Measurements from ENCODE around the gene THAP5. TPM values are rescaled to one million over a fixed set of nuclear protein-coding genes. Genes with fewer than 3 reads are reported as not detected.

The THAP5 gene
- total RNA-seq, 2 experiments from 2014 or later = 26.5 to 28.8 TPM

DNA sequence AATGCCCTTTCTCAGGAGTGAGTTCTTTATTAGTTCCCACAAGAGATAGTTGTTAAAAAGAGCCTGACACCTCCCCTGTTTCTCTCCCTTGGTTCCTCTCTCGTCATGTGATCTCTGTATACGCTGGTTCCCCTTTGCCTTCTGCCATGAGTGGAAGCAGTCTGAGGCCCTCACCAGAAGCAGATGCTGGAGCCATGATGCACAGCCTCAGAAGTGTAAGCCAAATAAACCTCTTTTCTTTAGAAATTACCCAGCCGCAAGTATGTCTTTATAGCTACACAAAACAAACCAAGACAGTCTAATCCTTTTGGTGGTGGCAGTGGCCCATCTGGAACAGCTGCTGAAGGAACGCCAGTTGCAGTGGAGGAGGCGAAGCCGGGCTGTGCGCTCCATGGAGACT lies 9.4 kb upstream of the THAP5 start:
- ATAC-seq = no peak
- Mint-ChIP-seq H3K4me3 (no peak overlapping the region), H3K27ac (no peak overlapping the region), H3K27me3 (no peaks in the 10 kb centered on the region), H3K9me3 (peaks cover 6% of the 10 kb centered on the region), H3K4me1 (ENCODE audit: low read depth) (peaks cover 17% of the 10 kb centered on the region), H3K36me3 (ENCODE audit: low read depth) (peaks cover 34% of the 10 kb centered on the region)
- TF ChIP-seq, protein P1, sequence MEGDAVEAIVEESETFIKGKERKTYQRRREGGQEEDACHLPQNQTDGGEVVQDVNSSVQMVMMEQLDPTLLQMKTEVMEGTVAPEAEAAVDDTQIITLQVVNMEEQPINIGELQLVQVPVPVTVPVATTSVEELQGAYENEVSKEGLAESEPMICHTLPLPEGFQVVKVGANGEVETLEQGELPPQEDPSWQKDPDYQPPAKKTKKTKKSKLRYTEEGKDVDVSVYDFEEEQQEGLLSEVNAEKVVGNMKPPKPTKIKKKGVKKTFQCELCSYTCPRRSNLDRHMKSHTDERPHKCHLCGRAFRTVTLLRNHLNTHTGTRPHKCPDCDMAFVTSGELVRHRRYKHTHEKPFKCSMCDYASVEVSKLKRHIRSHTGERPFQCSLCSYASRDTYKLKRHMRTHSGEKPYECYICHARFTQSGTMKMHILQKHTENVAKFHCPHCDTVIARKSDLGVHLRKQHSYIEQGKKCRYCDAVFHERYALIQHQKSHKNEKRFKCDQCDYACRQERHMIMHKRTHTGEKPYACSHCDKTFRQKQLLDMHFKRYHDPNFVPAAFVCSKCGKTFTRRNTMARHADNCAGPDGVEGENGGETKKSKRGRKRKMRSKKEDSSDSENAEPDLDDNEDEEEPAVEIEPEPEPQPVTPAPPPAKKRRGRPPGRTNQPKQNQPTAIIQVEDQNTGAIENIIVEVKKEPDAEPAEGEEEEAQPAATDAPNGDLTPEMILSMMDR (IDR thresholded peaks at IDR 0.05) = no peak
- intact Hi-C loops (cut with micrococcal nuclease) = no loop called here
- ChIA-PET CTCF (no interaction called here), POLR2A (no interaction called here)
- DNase-seq = no peak

DNA sequence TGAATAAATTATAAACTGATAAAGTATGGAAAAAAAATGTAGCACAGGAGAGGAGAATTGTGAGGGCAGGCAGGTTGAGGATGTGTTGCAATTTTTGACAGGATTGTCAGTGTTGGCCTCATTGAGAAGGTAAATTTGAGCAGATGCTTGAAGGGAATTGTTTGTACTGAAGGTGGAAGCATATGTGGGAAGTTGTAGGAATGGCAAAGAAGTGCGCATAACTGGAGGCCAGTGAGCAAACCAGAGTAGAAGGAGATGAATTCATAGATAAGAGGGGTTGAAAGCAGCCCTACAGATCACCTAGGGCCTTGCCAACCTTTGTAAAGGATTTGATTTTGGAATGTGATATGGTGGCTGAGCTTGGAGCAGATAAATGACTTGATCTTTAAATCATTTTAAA lies 6.6 kb upstream of the THAP5 start:
- Mint-ChIP-seq H3K4me1 (ENCODE audit: low read depth) (peaks cover 37% of the 10 kb centered on the region), H3K9me3 (peaks cover 6% of the 10 kb centered on the region), H3K27me3 (no peaks in the 10 kb centered on the region), H3K27ac (no peak overlapping the region), H3K36me3 (ENCODE audit: low read depth) (peaks cover 48% of the 10 kb centered on the region), H3K4me3 (no peak overlapping the region)
- CTCF ChIA-PET = no interaction called here
- intact Hi-C loops (cut with micrococcal nuclease) = no loop called here
- no peak for DNase-seq
- TF ChIP-seq, protein P1 (IDR thresholded peaks at IDR 0.05) = no peak
- no peak for ATAC-seq
- POLR2A ChIA-PET = no interaction called here

DNA sequence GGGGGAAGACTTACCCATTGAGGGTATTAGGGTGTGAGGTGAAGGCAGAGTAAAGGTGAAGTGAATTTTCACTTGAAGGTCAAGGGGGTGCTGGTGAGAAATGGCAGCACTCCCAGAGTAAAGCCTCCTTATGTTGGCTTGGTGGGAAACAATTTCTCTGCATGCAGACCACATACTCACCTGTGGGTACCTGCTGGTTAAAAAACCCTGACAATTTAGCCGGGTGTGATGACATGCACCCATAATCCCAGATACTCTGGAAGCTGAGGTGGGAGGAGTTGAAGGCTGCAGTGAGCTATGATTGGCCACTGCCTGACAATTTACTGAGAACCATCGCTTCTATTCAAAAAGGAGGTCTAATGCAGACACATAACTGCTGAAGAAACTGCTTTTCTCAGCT lies 5.7 kb upstream of the THAP5 start:
- Mint-ChIP-seq H3K36me3 (ENCODE audit: low read depth) (peaks cover 47% of the 10 kb centered on the region), H3K27me3 (no peaks in the 10 kb centered on the region), H3K4me1 (ENCODE audit: low read depth) (peaks cover 40% of the 10 kb centered on the region), H3K4me3 (no peak overlapping the region), H3K9me3 (peaks cover 6% of the 10 kb centered on the region), H3K27ac (no peak overlapping the region)
- intact Hi-C loops (cut with micrococcal nuclease) = no loop called here
- ATAC-seq = no peak
- ChIA-PET CTCF (no interaction called here), POLR2A (interaction anchor here (1.3 kb wide), 1 partner anchor 13 kb away, joined by 4 read pairs; no protein-coding TSS in a partner anchor)
- DNase-seq = no peak
- TF ChIP-seq, protein P1 (IDR thresholded peaks at IDR 0.05) = no peak

DNA sequence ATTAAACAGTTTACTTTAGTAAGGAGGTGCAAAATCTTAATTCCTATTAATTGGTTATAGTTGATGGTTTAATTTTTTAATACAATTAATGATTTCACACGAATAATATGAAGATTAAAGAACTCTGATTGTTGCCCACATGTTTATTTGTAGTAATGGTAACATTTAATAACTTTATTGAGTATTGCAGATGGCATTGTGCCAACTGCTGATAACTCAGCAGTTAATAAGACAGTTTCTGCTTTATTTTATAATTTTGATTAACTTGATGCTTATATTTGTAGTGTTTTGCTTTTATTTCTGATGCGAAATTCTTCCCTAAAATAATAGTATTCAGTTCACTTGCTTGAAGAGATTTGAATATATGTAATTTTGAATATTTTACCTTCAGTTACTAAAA lies 3.0 kb upstream of the THAP5 start:
- Mint-ChIP-seq H3K9me3 (no peaks in the 10 kb centered on the region), H3K36me3 (ENCODE audit: low read depth) (peaks cover 41% of the 10 kb centered on the region), H3K4me1 (ENCODE audit: low read depth) (peaks cover 44% of the 10 kb centered on the region), H3K27me3 (no peaks in the 10 kb centered on the region), H3K4me3 (no peak overlapping the region), H3K27ac (no peak overlapping the region)
- ATAC-seq (no peak), DNase-seq (no peak)
- CTCF ChIA-PET = no interaction called here
- intact Hi-C loops (cut with micrococcal nuclease) = no loop called here
- POLR2A ChIA-PET = interaction anchor here (1.3 kb wide), 1 partner anchor 12 kb away, joined by 4 read pairs; no protein-coding TSS in a partner anchor
- TF ChIP-seq, protein P1 (IDR thresholded peaks at IDR 0.05) = no peak

DNA sequence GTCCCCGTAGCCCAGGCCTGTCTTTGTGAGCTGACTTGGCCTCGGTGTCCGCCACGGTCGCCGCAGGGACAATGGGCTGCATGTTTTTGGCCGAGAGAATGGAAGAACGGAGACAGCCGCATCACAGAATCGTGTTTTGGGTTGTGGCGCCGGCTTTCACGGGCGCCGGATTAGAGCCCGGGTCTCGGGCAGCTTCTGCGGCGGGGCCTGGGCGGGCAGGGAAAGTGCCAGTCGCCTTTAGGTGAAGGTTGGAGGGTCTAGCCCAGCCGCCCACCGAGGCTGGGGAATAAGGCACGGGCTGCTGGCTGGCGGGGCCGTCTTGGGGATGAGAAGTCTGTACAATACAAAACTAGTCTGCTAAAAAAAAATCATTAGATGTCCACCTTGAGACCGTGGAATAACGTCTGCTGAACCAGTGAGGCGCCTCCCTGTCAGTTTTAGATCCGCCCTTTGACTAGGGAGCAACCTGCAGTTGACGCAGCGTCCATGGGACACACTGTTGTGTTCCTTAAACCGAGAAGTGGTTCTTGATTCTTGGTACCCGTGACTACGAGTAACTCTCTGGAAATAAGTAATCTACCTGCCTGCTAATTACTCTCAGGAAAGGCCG lies 745 bp upstream of the THAP5 start:
- DNase-seq = peak; percentile 64
- H3K4me3 Mint-ChIP-seq = peak overlapping the region; percentile 99
- CTCF ChIA-PET = interaction anchor here (1.0 to 1.1 kb wide), 2 partner anchors 10 to 44 kb away, joined by 3 to 4 read pairs; partner anchors contain the start of gene PNPLA8
- peaks cover 45% of the 10 kb centered on the region for H3K4me1 Mint-ChIP-seq (ENCODE audit: low read depth)
- no peaks in the 10 kb centered on the region for H3K27me3 Mint-ChIP-seq
- peak; percentile 5 for ATAC-seq
- peaks cover 41% of the 10 kb centered on the region for H3K36me3 Mint-ChIP-seq (ENCODE audit: low read depth)
- TF ChIP-seq, protein P1 (IDR thresholded peaks at IDR 0.05) = no peak
- peak overlapping the region; percentile 99 for H3K27ac Mint-ChIP-seq
- H3K9me3 Mint-ChIP-seq = no peaks in the 10 kb centered on the region
- intact Hi-C loops (cut with micrococcal nuclease) = no loop called here
- POLR2A ChIA-PET = interaction anchor here (0.7 to 2.4 kb wide), 9 partner anchors 22 to 741 kb away, joined by 3 to 17 read pairs (median 3); partner anchors contain the start of gene PNPLA8

Data from activated CD8-positive, alpha-beta T cell treated with anti-CD3 and anti-CD28 coated beads for 36 hours (primary cell).